Hepatocyte (in vitro differentiated cells): ENCODE measurements around the gene TOGARAM2.

Experiments used
- CTCF ChIP-seq: fragments of 200-600 bp; sonication (generic); IDR thresholded peaks from 2 replicates; pipeline ENCODE4 v1.5.1; 2016; ENCODE audit warnings: antibody characterized with exemption, mild to moderate bottlenecking; ENCODE audit not compliant: poor library complexity
- EZH2 ChIP-seq: fragments of 200-600 bp; sonication (generic); IDR thresholded peaks from 2 replicates; pipeline ENCODE4 v1.6.1; 2016; ENCODE audit warnings: antibody characterized with exemption, mild to moderate bottlenecking, borderline replicate concordance
- EZH2phosphoT487 ChIP-seq: fragments of 200-600 bp; sonication (generic); IDR thresholded peaks from one replicate; pipeline ENCODE4 v1.6.1; 2018; ENCODE audit warnings: antibody characterized with exemption, mild to moderate bottlenecking, low read depth, moderate library complexity; ENCODE audit not compliant: unreplicated experiment, severe bottlenecking

GRCh38 chr2:29070526-29070925, 89.4 kb downstream of the TOGARAM2 start:
- TF ChIP-seq CTCF (no peak), EZH2 (no peak), EZH2phosphoT487 (no peak)
